ENCODE data around the gene WDR59.

DNA sequence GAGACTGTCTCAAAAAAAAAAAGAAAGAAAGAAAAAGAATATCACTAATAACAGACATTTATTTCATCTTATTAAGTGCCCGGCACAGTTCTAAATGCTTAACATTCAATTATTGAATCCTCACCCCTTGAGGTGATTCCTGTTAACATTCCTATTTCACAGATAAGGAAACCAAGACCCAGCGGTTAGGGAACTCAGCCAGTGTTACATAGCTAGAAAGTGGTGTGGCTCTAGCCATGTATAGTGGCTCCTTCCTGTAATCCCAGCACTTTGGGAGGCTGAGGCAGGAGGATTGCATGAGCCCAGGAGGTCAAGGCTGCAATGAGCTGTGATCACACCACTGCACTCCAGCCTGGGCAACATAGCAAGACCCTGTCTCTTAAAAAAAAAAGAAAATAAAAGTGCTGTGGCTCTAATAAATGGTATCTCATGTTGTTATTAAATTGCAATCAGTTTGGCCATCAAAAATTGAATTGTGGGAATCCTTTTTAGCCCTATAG is 42.0 kb upstream of the WDR59 start:
- TF ChIP-seq, protein P1, sequence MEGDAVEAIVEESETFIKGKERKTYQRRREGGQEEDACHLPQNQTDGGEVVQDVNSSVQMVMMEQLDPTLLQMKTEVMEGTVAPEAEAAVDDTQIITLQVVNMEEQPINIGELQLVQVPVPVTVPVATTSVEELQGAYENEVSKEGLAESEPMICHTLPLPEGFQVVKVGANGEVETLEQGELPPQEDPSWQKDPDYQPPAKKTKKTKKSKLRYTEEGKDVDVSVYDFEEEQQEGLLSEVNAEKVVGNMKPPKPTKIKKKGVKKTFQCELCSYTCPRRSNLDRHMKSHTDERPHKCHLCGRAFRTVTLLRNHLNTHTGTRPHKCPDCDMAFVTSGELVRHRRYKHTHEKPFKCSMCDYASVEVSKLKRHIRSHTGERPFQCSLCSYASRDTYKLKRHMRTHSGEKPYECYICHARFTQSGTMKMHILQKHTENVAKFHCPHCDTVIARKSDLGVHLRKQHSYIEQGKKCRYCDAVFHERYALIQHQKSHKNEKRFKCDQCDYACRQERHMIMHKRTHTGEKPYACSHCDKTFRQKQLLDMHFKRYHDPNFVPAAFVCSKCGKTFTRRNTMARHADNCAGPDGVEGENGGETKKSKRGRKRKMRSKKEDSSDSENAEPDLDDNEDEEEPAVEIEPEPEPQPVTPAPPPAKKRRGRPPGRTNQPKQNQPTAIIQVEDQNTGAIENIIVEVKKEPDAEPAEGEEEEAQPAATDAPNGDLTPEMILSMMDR (IDR thresholded peaks at IDR 0.05): no peak
- TF ChIP-seq POLR2A (IDR thresholded peaks at IDR 0.05) (no peak), EP300 (IDR thresholded peaks at IDR 0.05) (no peak), POLR2AphosphoS5 (IDR thresholded peaks at IDR 0.05) (no peak)
